ENCODE measurements around the gene EDARADD.

Gene EDARADD

GRCh38 chr1:236395947-236396664 lies 2.0 kb downstream of the EDARADD start:
- no peak for DNase-seq (ENCODE audit: insufficient read length)
- peak; percentile 42 for FAIRE-seq
- TF ChIP-seq POLR2A (IDR thresholded peaks at IDR 0.05; ENCODE audit: low read depth, low read length): no peak
- TF ChIP-seq TAF1 (IDR thresholded peaks at IDR 0.05; ENCODE audit: borderline replicate concordance, low read depth, low read length): no peak
- TF ChIP-seq POLR2AphosphoS5 (IDR thresholded peaks at IDR 0.05; ENCODE audit: low read depth, low read length): no peak

- TF ChIP-seq POLR2AphosphoS5 (IDR thresholded peaks at IDR 0.05; ENCODE audit: low read depth, low read length): no peak
- DNase-seq (ENCODE audit: insufficient read length): no peak
- FAIRE-seq: no peak
Observed at GRCh38 chr1:236396665-236397043, 2.6 kb downstream of the EDARADD start.

DNA sequence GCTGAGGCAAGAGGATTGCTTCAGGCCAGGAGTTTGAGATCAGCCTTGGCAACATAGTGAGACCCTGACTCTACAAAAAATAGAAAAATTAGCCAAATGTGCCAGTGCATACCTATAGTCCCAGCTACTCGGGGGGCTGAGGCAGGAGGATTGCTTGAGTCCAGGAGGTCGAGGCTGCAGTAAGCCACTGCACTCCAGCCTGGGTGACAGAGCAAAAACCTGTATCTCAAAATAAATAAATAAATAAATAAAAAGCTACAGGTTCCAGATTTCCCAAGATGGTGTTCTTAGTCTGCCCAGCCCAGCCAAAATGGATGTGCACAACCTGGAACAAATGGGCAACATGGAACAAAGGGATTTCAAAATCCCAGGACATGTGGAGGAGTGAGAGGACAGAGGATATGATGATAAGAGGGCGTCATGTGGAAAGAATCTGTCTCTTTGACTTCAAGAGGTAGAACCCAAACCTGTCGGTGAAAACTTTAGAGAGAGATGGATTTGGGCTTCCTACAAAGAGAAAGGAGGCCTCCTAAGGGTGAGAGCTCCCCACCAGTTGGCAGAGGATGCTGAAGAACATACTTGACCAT lies 3.2 kb downstream of the EDARADD start:
- DNase-seq (ENCODE audit: insufficient read length): no peak
- no peak for FAIRE-seq
- TF ChIP-seq POLR2AphosphoS5 (IDR thresholded peaks at IDR 0.05; ENCODE audit: low read depth, low read length): no peak
- no peak for TF ChIP-seq POLR2A (IDR thresholded peaks at IDR 0.05; ENCODE audit: low read depth, low read length)
- TF ChIP-seq TAF1 (IDR thresholded peaks at IDR 0.05; ENCODE audit: borderline replicate concordance, low read depth, low read length): no peak

DNA sequence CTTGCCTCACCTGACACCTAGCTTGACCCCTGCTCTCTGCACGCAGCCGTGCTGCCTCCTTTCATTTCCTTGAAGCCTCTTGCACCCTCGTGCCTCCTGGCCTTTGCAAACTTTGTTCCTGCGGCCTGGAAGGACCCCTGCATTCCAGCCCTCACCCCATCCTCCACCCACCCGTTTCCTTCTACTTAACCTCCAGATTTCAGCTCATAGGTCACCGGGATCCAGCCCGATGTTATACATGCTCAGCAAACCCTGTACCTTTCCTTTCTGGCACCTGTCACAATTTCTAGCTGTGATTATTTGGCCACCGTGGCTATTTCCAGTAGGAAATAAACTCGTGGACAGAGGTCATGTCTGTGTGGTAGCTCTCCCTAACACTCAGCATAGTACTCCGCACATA lies 4.5 kb downstream of the EDARADD start:
- DNase-seq (ENCODE audit: insufficient read length) (no peak), FAIRE-seq (no peak)
- TF ChIP-seq POLR2A (IDR thresholded peaks at IDR 0.05; ENCODE audit: low read depth, low read length): no peak
- TF ChIP-seq POLR2AphosphoS5 (IDR thresholded peaks at IDR 0.05; ENCODE audit: low read depth, low read length): no peak
- no peak for TF ChIP-seq TAF1 (IDR thresholded peaks at IDR 0.05; ENCODE audit: borderline replicate concordance, low read depth, low read length)

DNA sequence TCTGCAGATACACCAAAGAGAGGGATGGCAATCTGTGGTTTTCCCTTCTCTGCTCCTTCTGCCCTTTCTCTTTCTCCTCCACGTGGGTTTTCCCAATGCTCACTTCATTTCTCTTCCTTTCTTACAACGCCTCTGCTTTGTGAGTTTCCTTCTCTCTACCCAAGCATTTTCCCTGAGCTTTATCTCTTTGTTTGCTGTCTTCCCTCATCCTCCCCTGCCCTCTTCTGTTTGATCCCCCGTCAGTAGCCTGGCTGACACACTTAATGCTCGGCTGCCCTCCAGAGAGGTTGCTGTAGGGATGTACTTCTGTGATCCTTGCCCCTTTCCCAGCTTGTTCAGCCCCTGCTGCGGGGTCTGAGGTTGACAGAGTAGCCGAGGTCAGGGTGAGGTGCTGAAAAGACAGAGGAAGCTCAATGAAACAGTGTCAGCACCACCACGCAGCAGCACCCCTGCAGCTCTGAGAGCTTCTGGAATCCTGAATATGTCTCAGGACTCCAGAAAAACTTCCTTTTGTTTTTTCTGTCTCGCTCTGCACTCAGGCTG lies 6.0 kb downstream of the EDARADD start:
- DNase-seq (ENCODE audit: insufficient read length): no peak
- no peak for TF ChIP-seq TAF1 (IDR thresholded peaks at IDR 0.05; ENCODE audit: borderline replicate concordance, low read depth, low read length)
- no peak for TF ChIP-seq POLR2A (IDR thresholded peaks at IDR 0.05; ENCODE audit: low read depth, low read length)
- no peak for TF ChIP-seq POLR2AphosphoS5 (IDR thresholded peaks at IDR 0.05; ENCODE audit: low read depth, low read length)
- no peak for FAIRE-seq

DNA sequence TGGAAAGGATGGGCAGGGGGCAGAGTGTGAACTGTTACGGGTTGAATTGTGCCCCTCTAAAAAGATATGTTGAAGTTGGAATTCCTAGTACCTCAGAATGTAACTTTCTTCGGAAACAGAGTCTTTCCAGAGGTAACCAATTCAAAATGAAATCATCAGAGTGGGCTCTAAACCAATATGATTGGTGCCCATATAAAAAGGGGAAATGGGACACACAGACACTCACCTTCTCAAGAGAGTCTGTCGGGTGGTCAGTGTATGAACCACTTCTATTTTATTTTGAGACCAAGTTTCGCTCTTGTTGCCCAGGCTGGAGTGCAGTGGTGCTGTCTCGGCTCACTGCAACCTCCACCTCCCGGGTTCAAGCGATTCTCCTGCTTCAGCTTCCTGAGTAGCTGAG lies 7.6 kb downstream of the EDARADD start:
- DNase-seq (ENCODE audit: insufficient read length): no peak
- no peak for TF ChIP-seq TAF1 (IDR thresholded peaks at IDR 0.05; ENCODE audit: borderline replicate concordance, low read depth, low read length)
- TF ChIP-seq POLR2AphosphoS5 (IDR thresholded peaks at IDR 0.05; ENCODE audit: low read depth, low read length): no peak
- TF ChIP-seq POLR2A (IDR thresholded peaks at IDR 0.05; ENCODE audit: low read depth, low read length): no peak
- FAIRE-seq: no peak

DNA sequence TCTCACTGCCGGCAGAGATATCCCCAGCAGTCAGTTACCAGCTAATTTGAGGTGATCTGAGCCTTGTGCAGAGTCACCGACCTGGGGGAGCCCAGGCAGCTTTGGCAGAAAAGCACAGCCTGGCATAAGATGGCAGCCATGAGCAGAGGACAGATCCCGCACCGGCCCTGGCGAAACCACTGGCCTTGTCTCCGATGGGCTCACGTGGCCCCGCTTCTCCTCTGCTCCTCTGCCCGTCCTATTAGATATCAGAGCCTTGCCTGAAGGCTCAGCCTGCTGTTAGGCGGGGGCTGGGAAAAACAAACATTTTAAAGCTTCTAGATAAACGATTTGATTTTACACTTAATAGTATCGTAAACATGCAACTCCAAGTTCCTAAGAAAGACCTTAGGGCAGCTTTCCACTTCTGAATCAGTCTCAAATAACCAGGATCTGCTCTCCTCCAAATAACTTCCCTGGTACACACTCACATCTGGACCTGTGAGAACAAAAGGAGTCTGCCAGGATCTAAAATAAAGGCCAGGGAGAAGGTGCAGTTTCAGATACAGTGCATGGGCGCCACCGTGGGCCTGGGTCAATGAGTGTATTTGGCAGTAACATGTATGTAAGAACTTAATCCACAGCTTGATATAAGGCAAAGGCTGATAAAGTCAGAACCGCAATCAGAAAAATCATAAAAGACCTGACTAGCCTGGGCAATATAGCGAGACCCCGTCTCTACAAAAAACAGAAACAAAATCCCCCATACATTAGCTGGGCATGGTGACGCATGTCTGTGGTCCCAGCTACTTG lies 10.0 kb downstream of the EDARADD start:
- FAIRE-seq: no peak
- DNase-seq (ENCODE audit: insufficient read length): no peak
- TF ChIP-seq POLR2A (IDR thresholded peaks at IDR 0.05; ENCODE audit: low read depth, low read length): no peak
- no peak for TF ChIP-seq TAF1 (IDR thresholded peaks at IDR 0.05; ENCODE audit: borderline replicate concordance, low read depth, low read length)
- TF ChIP-seq POLR2AphosphoS5 (IDR thresholded peaks at IDR 0.05; ENCODE audit: low read depth, low read length): no peak

DNA sequence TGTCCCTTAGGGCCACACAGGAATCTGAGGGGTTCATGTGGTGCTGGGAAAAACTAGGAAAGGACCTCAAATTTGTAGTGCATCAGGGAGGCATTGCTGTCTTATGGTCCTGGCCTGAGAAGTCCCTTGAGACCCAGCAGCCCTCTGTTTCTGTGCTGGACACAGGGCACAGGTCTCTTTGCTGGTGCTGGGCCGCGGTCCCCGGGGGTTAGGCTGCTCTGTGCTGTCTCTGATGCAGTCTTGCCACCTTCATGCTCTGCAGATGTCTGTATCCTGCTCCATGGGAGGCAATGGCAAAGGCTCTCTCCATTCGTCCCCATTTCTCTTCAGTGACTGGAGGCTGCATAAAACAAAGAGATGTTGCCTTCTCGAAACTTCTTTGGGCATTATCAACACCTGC lies 13.0 kb downstream of the EDARADD start:
- FAIRE-seq (no peak), DNase-seq (ENCODE audit: insufficient read length) (no peak)
- no peak for TF ChIP-seq POLR2AphosphoS5 (IDR thresholded peaks at IDR 0.05; ENCODE audit: low read depth, low read length)
- no peak for TF ChIP-seq TAF1 (IDR thresholded peaks at IDR 0.05; ENCODE audit: borderline replicate concordance, low read depth, low read length)
- TF ChIP-seq POLR2A (IDR thresholded peaks at IDR 0.05; ENCODE audit: low read depth, low read length): no peak

DNA sequence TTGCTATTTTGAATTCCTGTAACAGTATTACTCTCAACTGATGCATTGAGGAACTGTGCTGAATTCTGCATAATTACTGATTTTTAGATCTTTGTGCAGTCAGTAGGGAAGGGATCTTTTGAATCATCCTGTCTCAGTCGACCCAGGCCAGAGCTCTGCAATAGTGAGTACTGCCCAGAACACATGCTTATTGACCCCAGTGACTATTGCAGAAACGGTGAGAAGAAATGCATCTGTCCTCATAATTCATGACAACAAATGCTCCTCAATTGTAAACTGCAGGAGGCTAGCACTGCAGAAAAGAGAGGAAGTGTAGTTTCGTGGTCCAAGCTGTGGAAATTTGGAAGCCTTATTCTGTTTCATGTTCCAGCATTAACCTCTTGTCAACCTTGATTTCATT lies 19.6 kb downstream of the EDARADD start:
- TF ChIP-seq POLR2A (IDR thresholded peaks at IDR 0.05; ENCODE audit: low read depth, low read length): no peak
- TF ChIP-seq POLR2AphosphoS5 (IDR thresholded peaks at IDR 0.05; ENCODE audit: low read depth, low read length): no peak
- TF ChIP-seq TAF1 (IDR thresholded peaks at IDR 0.05; ENCODE audit: borderline replicate concordance, low read depth, low read length): no peak
- no peak for DNase-seq (ENCODE audit: insufficient read length)
- no peak for FAIRE-seq

- DNase-seq (ENCODE audit: insufficient read length) (no peak), FAIRE-seq (no peak)
- TF ChIP-seq TAF1 (IDR thresholded peaks at IDR 0.05; ENCODE audit: borderline replicate concordance, low read depth, low read length) (no peak), POLR2AphosphoS5 (IDR thresholded peaks at IDR 0.05; ENCODE audit: low read depth, low read length) (no peak)
Observed at GRCh38 chr1:236416165-236416564, 22.1 kb downstream of the EDARADD start.

DNA sequence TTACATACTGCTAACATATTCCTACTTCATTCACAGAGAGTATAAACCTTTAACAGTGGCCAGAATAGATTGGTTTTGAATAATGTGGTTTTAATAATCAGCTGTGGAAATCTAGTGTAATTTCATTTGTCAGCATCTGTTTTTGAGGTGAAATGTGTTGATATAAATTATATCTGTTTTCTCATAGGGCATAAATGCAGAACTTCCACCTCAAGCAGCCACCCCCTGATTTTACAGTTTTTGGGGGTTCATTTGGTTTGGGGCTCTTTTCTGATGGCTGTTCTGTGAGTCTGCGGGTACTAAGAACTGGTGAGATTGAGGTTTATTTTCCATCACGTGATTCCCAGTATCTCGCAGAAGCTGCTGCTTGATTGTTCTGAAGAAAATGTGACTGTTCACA lies 23.2 kb downstream of the EDARADD start:
- no peak for FAIRE-seq

More for the DNA sequence above, 23.2 kb downstream of the EDARADD start:
- TF ChIP-seq TAF1 (IDR thresholded peaks at IDR 0.05; ENCODE audit: borderline replicate concordance, low read depth, low read length): no peak
- TF ChIP-seq POLR2AphosphoS5 (IDR thresholded peaks at IDR 0.05; ENCODE audit: low read depth, low read length): no peak
- TF ChIP-seq POLR2A (IDR thresholded peaks at IDR 0.05; ENCODE audit: low read depth, low read length): no peak
- DNase-seq (ENCODE audit: insufficient read length): no peak

Measured in GM12892 (cell line).